ENCODE data around the gene P2RX1.
A peak's percentile ranks its signal among the peaks of the same experiment; 100 is the strongest.

Gene P2RX1

GRCh38 chr17:3875317-3875716, 40.9 kb downstream of the P2RX1 start:
- Histone ChIP-seq H4K8ac (ENCODE audit: low read depth, low read length) (no peak overlapping the region), H3K4me1 (ENCODE audit: control insufficient read depth in 2 of 2, insufficient read depth in 1 of 2, low read depth in 1 of 2, low read length in 2 of 2) (peaks cover 9 to 10% of the 10 kb centered on the region in 2 donors), H3K9me3 (replicated peaks in 1 of 2; ENCODE audit: control insufficient read depth in 2 of 2, insufficient read depth in 1 of 2, low read depth in 1 of 2, low read length in 2 of 2) (peaks cover 0 to 1% of the 10 kb centered on the region in 2 donors), H2BK12ac (ENCODE audit: low read length) (no peak overlapping the region), H3K23ac (ENCODE audit: low read depth, low read length, poor library complexity) (no peak overlapping the region), H2AK5ac (ENCODE audit: low read depth, low read length) (no peak overlapping the region), H3K27ac (replicated peaks; ENCODE audit: low read length) (no peak overlapping the region), H3K4me3 (ENCODE audit: low read length in 2 of 2) (no peak overlapping the region), H2BK15ac (ENCODE audit: low read length) (no peak overlapping the region), H2BK120ac (ENCODE audit: low read depth, low read length) (no peak overlapping the region), H3K9ac (ENCODE audit: low read depth, low read length, poor library complexity) (no peak overlapping the region), H3K79me1 (ENCODE audit: low read depth, low read length) (peaks cover 6% of the 10 kb centered on the region), H3K4ac (ENCODE audit: low read length) (no peak overlapping the region), H4K91ac (ENCODE audit: low read depth, low read length, poor library complexity) (no peak overlapping the region), H3K18ac (ENCODE audit: low read length) (no peak overlapping the region), H2AFZ (ENCODE audit: low read length) (no peak overlapping the region), H3K14ac (ENCODE audit: low read length) (peak overlapping the region; percentile 91), H3K36me3 (replicated peaks in 1 of 2; ENCODE audit: control insufficient read depth in 2 of 2, insufficient read depth in 2 of 2, low read length in 2 of 2) (peaks cover 0 to 19% of the 10 kb centered on the region in 2 donors), H3K27me3 (ENCODE audit: control insufficient read depth in 3 of 3, insufficient read depth in 3 of 3, low read depth in 1 of 3, low read length in 3 of 3) (no peaks in the 10 kb centered on the region), H3K4me2 (ENCODE audit: insufficient read depth, low read length, poor library complexity, severe bottlenecking) (no peak overlapping the region), H2BK5ac (ENCODE audit: low read length) (no peak overlapping the region)
- WGBS, 2 donors (ENCODE audit: extremely low coverage in 2 of 2, insufficient read length in 2 of 2, insufficient replicate concordance in 1 of 2): no CpG with 5 or more reads among the region's 7 CpGs
- DNase-seq (ENCODE audit: low spot score): no peak

GRCh38 chr17:3873862-3874261, 42.4 kb downstream of the P2RX1 start:
- Histone ChIP-seq H2AK5ac (ENCODE audit: low read depth, low read length) (no peak overlapping the region), H3K79me1 (ENCODE audit: low read depth, low read length) (peaks cover 6% of the 10 kb centered on the region), H3K27ac (replicated peaks; ENCODE audit: low read length) (no peak overlapping the region), H3K4me3 (ENCODE audit: low read length in 2 of 2) (no peak overlapping the region), H2BK12ac (ENCODE audit: low read length) (no peak overlapping the region), H3K4me1 (ENCODE audit: control insufficient read depth in 2 of 2, insufficient read depth in 1 of 2, low read depth in 1 of 2, low read length in 2 of 2) (peaks cover 0 to 2% of the 10 kb centered on the region in 2 donors), H4K91ac (ENCODE audit: low read depth, low read length, poor library complexity) (no peak overlapping the region), H3K4ac (ENCODE audit: low read length) (no peak overlapping the region), H3K9ac (ENCODE audit: low read depth, low read length, poor library complexity) (no peak overlapping the region), H3K27me3 (ENCODE audit: control insufficient read depth in 3 of 3, insufficient read depth in 3 of 3, low read depth in 1 of 3, low read length in 3 of 3) (no peaks in the 10 kb centered on the region), H2BK15ac (ENCODE audit: low read length) (no peak overlapping the region), H3K36me3 (replicated peaks in 1 of 2; ENCODE audit: control insufficient read depth in 2 of 2, insufficient read depth in 2 of 2, low read length in 2 of 2) (peaks cover 0 to 19% of the 10 kb centered on the region in 2 donors), H4K8ac (ENCODE audit: low read depth, low read length) (peak overlapping the region; percentile 9), H2AFZ (ENCODE audit: low read length) (no peak overlapping the region), H2BK120ac (ENCODE audit: low read depth, low read length) (no peak overlapping the region), H3K23ac (ENCODE audit: low read depth, low read length, poor library complexity) (no peak overlapping the region), H2BK5ac (ENCODE audit: low read length) (no peak overlapping the region), H3K18ac (ENCODE audit: low read length) (no peak overlapping the region), H3K14ac (ENCODE audit: low read length) (no peak overlapping the region), H3K4me2 (ENCODE audit: insufficient read depth, low read length, poor library complexity, severe bottlenecking) (no peak overlapping the region), H3K9me3 (replicated peaks in 1 of 2; ENCODE audit: control insufficient read depth in 2 of 2, insufficient read depth in 1 of 2, low read depth in 1 of 2, low read length in 2 of 2) (peaks cover 0 to 1% of the 10 kb centered on the region in 2 donors)
- WGBS, 2 donors (ENCODE audit: extremely low coverage in 2 of 2, insufficient read length in 2 of 2, insufficient replicate concordance in 1 of 2): no CpG with 5 or more reads among the region's 10 CpGs
- DNase-seq (ENCODE audit: low spot score): no peak

DNA sequence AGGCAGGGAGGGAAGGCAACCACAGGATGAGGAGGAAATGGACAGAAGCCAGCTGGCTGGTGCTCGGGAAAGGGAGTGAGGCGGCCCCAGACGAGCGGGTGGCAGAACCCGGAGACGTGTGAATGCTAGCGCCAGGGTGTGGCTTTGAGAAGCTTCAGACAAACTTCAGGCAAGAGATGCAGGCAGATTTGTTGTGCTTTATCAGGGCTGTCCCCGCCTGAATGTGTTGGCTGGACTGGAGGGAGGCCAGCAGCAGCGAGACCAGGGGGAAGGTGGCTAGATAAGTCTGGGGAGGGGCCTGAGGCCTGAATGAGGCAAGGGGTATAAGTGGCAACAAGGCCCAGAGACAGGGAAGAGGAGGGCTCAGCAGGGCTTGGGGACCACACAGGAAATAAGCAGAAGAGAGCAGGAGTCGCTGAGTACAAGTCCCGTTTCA, 45.4 kb downstream of the P2RX1 start:
- no peak overlapping the region for H3K4me3 ChIP-seq (ENCODE audit: low read length in 2 of 2)
- no peak overlapping the region for H3K23ac ChIP-seq (ENCODE audit: low read depth, low read length, poor library complexity)
- WGBS, 2 donors (ENCODE audit: extremely low coverage in 2 of 2, insufficient read length in 2 of 2, insufficient replicate concordance in 1 of 2): no CpG with 5 or more reads among the region's 11 CpGs
- H2BK120ac ChIP-seq (ENCODE audit: low read depth, low read length): no peak overlapping the region
- H3K36me3 ChIP-seq (replicated peaks in 1 of 2; ENCODE audit: control insufficient read depth in 2 of 2, insufficient read depth in 2 of 2, low read length in 2 of 2): peaks cover 0 to 17% of the 10 kb centered on the region in 2 donors
- no peak overlapping the region for H2AK5ac ChIP-seq (ENCODE audit: low read depth, low read length)
- H3K4ac ChIP-seq (ENCODE audit: low read length): no peak overlapping the region
- no peak overlapping the region for H4K91ac ChIP-seq (ENCODE audit: low read depth, low read length, poor library complexity)
- H3K18ac ChIP-seq (ENCODE audit: low read length): peak overlapping the region; percentile 17
- DNase-seq (ENCODE audit: low spot score): no peak
- no peak overlapping the region for H3K14ac ChIP-seq (ENCODE audit: low read length)
- H2BK15ac ChIP-seq (ENCODE audit: low read length): no peak overlapping the region
- no peaks in the 10 kb centered on the region for H3K27me3 ChIP-seq (ENCODE audit: control insufficient read depth in 3 of 3, insufficient read depth in 3 of 3, low read depth in 1 of 3, low read length in 3 of 3)
- peaks cover 0 to 1% of the 10 kb centered on the region in 2 donors for H3K9me3 ChIP-seq (replicated peaks in 1 of 2; ENCODE audit: control insufficient read depth in 2 of 2, insufficient read depth in 1 of 2, low read depth in 1 of 2, low read length in 2 of 2)
- H3K27ac ChIP-seq (replicated peaks; ENCODE audit: low read length): no peak overlapping the region
- no peaks in the 10 kb centered on the region for H3K4me1 ChIP-seq (ENCODE audit: control insufficient read depth in 2 of 2, insufficient read depth in 1 of 2, low read depth in 1 of 2, low read length in 2 of 2)
- no peak overlapping the region for H2BK12ac ChIP-seq (ENCODE audit: low read length)
- H2AFZ ChIP-seq (ENCODE audit: low read length): no peak overlapping the region
- H3K4me2 ChIP-seq (ENCODE audit: insufficient read depth, low read length, poor library complexity, severe bottlenecking): no peak overlapping the region
- H3K79me1 ChIP-seq (ENCODE audit: low read depth, low read length): peaks cover 6% of the 10 kb centered on the region
- no peak overlapping the region for H4K8ac ChIP-seq (ENCODE audit: low read depth, low read length)
- no peak overlapping the region for H3K9ac ChIP-seq (ENCODE audit: low read depth, low read length, poor library complexity)
- no peak overlapping the region for H2BK5ac ChIP-seq (ENCODE audit: low read length)

DNA sequence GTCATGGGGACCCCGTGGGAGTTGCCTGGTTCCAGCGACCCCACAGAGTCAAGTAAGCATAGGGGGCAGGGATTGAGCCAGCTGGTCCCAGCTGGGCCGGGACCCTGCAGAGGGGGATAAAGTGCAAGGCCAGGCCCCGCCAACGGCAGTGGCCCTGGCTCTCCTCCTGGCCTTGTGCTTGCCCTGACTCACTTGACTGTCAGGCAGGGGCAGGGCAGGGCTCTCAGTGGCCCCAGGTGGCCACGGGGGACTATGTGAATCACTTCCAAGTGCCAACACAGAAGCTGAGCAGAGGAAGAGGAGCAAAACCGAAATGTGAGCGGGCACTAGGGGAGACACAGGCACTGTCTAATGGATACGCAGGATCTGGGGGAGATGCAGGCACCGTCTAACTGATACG, 48.7 kb downstream of the P2RX1 start:
- H2AFZ ChIP-seq (ENCODE audit: low read length): no peak overlapping the region
- no peaks in the 10 kb centered on the region for H3K27me3 ChIP-seq (ENCODE audit: control insufficient read depth in 3 of 3, insufficient read depth in 3 of 3, low read depth in 1 of 3, low read length in 3 of 3)
- no peak overlapping the region for H3K27ac ChIP-seq (replicated peaks; ENCODE audit: low read length)
- no CpG with 5 or more reads among the region's 11 CpGs for WGBS, 2 donors (ENCODE audit: extremely low coverage in 2 of 2, insufficient read length in 2 of 2, insufficient replicate concordance in 1 of 2)
- no peak overlapping the region for H3K23ac ChIP-seq (ENCODE audit: low read depth, low read length, poor library complexity)
- no peak overlapping the region for H3K4ac ChIP-seq (ENCODE audit: low read length)
- peaks cover 0 to 9% of the 10 kb centered on the region in 2 donors for H3K36me3 ChIP-seq (replicated peaks in 1 of 2; ENCODE audit: control insufficient read depth in 2 of 2, insufficient read depth in 2 of 2, low read length in 2 of 2)
- H2BK5ac ChIP-seq (ENCODE audit: low read length): no peak overlapping the region
- H2BK12ac ChIP-seq (ENCODE audit: low read length): no peak overlapping the region
- no peak for DNase-seq (ENCODE audit: low spot score)
- no peak overlapping the region for H3K18ac ChIP-seq (ENCODE audit: low read length)
- no peak overlapping the region for H2BK120ac ChIP-seq (ENCODE audit: low read depth, low read length)
- no peak overlapping the region for H3K9ac ChIP-seq (ENCODE audit: low read depth, low read length, poor library complexity)
- peaks cover under 1% of the 10 kb centered on the region for H3K79me1 ChIP-seq (ENCODE audit: low read depth, low read length)
- H3K14ac ChIP-seq (ENCODE audit: low read length): no peak overlapping the region
- no peak overlapping the region for H2BK15ac ChIP-seq (ENCODE audit: low read length)
- H3K4me2 ChIP-seq (ENCODE audit: insufficient read depth, low read length, poor library complexity, severe bottlenecking): no peak overlapping the region
- no peaks in the 10 kb centered on the region for H3K9me3 ChIP-seq (replicated peaks in 1 of 2; ENCODE audit: control insufficient read depth in 2 of 2, insufficient read depth in 1 of 2, low read depth in 1 of 2, low read length in 2 of 2)
- no peak overlapping the region for H4K8ac ChIP-seq (ENCODE audit: low read depth, low read length)
- no peaks in the 10 kb centered on the region for H3K4me1 ChIP-seq (ENCODE audit: control insufficient read depth in 2 of 2, insufficient read depth in 1 of 2, low read depth in 1 of 2, low read length in 2 of 2)
- no peak overlapping the region for H2AK5ac ChIP-seq (ENCODE audit: low read depth, low read length)
- no peak overlapping the region for H3K4me3 ChIP-seq (ENCODE audit: low read length in 2 of 2)
- H4K91ac ChIP-seq (ENCODE audit: low read depth, low read length, poor library complexity): no peak overlapping the region

Measured in neuronal stem cell (in vitro differentiated cells).